ENCODE measurements around the gene NUDT17. TPM values are rescaled to one million over a fixed set of nuclear protein-coding genes. Genes with fewer than 3 reads are reported as not detected.
"Not testable (repeated sequence)": the region's sequence is repeated elsewhere in the genome, so short reads cannot be mapped to it uniquely, and the experiment has no call there.

The NUDT17 gene
- total and polyA plus RNA-seq, 9 donors, result 11.9 to 20.8 (median 13.9) TPM

DNA sequence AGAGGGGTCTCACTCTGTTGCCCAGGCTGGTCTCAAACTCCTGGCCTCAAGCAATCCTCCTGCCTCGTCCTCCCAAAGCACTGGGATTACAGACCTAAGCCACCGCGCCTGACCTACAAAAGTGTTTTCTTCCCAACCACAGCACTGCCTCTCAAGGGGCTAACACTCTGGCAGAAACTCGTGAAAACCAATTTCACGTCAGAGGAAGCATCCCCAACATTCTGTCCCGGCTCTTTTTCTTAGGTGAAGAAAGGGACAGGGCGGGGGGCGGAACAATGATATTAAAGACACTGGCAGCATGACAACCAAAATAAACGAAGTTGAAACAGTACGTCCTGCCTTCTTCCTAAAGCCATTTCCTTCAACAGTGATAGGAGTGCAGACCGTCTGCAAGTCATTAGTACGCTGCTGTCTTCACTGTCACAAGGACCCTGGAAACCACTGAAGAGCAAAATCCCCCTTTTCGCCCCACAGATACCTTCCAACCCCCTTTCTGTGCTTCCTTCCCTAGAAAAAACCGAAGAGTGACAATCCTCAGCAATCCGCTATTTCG is 22.6 kb upstream of the NUDT17 start:
- peaks cover 14% of the 10 kb centered on the region for H3K36me3 ChIP-seq (ENCODE audit: control insufficient read depth, insufficient read depth, low read length)
- H3K4me1 ChIP-seq (ENCODE audit: control insufficient read depth, insufficient read depth, low read length); H3K4me3 ChIP-seq (ENCODE audit: low read length); DNase-seq; H3K27me3 ChIP-seq (ENCODE audit: control insufficient read depth, insufficient read depth, low read length); H3K9me3 ChIP-seq (replicated peaks; ENCODE audit: control insufficient read depth, low read depth, low read length); H3K27ac ChIP-seq (ENCODE audit: low read length): not testable (repeated sequence)
- no CpG with 5 or more reads among the region's 16 CpGs for WGBS (ENCODE audit: insufficient coverage)

DNA sequence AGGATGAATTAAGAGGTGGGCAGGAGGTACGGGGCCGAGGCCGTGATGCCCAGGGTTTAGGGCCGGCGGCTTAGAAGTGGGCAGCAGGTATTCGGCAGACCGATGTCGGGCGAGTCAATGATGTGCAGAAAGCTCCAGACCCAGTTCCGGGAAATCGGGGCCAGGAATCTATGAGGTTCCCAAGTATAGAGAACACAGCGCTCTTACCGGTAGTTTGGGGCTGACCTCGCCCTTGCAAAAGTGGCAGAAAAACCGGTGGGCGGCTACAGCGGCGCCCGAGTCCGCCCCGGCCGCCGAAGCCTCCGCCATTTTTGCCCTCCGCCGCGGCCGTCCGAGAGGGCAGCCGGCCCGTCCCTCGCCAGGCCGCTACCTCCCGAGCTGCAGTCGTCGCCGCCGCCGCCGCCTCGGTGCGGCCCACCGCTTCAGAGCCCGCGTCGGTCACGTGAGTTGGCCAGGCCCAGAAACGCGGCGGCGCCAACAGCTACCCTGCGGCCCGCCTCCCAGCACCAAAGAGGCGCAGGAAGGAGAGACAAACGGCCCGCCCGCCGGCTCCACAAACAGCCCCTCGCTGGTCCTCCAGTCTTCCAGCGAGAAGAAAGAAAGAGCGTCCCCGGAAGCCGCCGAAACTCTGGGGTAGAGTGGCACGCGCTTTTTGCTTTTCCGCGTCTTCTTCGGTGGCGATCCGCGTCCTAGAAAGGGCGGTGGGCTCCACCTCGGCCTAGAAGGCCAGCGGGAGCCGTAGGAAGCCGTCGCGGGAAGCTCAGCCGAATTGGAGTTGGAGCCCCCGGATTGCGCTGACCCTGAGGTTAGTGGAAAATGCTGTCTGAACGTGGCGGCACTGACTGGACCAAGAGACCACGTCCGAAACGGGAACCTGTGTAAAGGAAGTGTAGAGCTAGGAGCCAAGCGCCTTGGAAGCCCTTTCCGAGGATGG is 21.6 kb upstream of the NUDT17 start, which contains the start of the genes POLR3C and RNF115:
Gene POLR3C (plus strand): TSS at position 636 of the 934 bp plus-strand sequence. CDS start 1,577 bp downstream, outside the sequence.
Gene RNF115 (minus strand): TSS at position 531 of the 934 bp plus-strand sequence. CDS start 222 bp downstream, at position 309.
- Histone ChIP-seq H3K4me3 (ENCODE audit: low read length) (peak within 1 kb of the TSS; percentile 94), H3K9me3 (replicated peaks; ENCODE audit: control insufficient read depth, low read depth, low read length) (no peaks in the 10 kb centered on the region)
- under 1% methylated on average over 89 of the region's 89 CpGs for WGBS (ENCODE audit: insufficient coverage)

GRCh38 chr1:145824499-145824842 is 21.0 kb upstream of the NUDT17 start:
- 0% methylated on average over 3 of the region's 7 CpGs for WGBS (ENCODE audit: insufficient coverage)
- DNase-seq, result no peak

More for the DNA sequence above, 21.6 kb upstream of the NUDT17 start, which contains the start of the genes POLR3C and RNF115:
- Histone ChIP-seq H3K36me3 (ENCODE audit: control insufficient read depth, insufficient read depth, low read length) (peaks cover 23% of the 10 kb centered on the region), H3K4me1 (ENCODE audit: control insufficient read depth, insufficient read depth, low read length) (peaks cover 3% of the 10 kb centered on the region), H3K27ac (ENCODE audit: low read length) (peak within 1 kb of the TSS; percentile 96), H3K27me3 (ENCODE audit: control insufficient read depth, insufficient read depth, low read length) (no peaks in the 10 kb centered on the region)
- peak; percentile 97 for DNase-seq

GRCh38 chr1:145826030-145826429 is 19.4 kb upstream of the NUDT17 start:
- no CpG with 5 or more reads among the region's 2 CpGs for WGBS (ENCODE audit: insufficient coverage)
- no peak for DNase-seq
- Histone ChIP-seq H3K36me3 (ENCODE audit: control insufficient read depth, insufficient read depth, low read length) (peaks cover 39% of the 10 kb centered on the region), H3K4me1 (ENCODE audit: control insufficient read depth, insufficient read depth, low read length) (peaks cover 3% of the 10 kb centered on the region), H3K27me3 (ENCODE audit: control insufficient read depth, insufficient read depth, low read length) (no peaks in the 10 kb centered on the region), H3K27ac (ENCODE audit: low read length) (no peak overlapping the region), H3K4me3 (ENCODE audit: low read length) (no peak overlapping the region), H3K9me3 (replicated peaks; ENCODE audit: control insufficient read depth, low read depth, low read length) (no peaks in the 10 kb centered on the region)

More at GRCh38 chr1:145824499-145824842, 21.0 kb upstream of the NUDT17 start:
- no peaks in the 10 kb centered on the region for H3K9me3 ChIP-seq (replicated peaks; ENCODE audit: control insufficient read depth, low read depth, low read length)
- H3K4me1 ChIP-seq (ENCODE audit: control insufficient read depth, insufficient read depth, low read length), result peaks cover 3% of the 10 kb centered on the region
- H3K27me3 ChIP-seq (ENCODE audit: control insufficient read depth, insufficient read depth, low read length), result no peaks in the 10 kb centered on the region
- H3K4me3 ChIP-seq (ENCODE audit: low read length), result peak overlapping the region; percentile 94
- peaks cover 30% of the 10 kb centered on the region for H3K36me3 ChIP-seq (ENCODE audit: control insufficient read depth, insufficient read depth, low read length)
- peak overlapping the region; percentile 96 for H3K27ac ChIP-seq (ENCODE audit: low read length)

- Histone ChIP-seq H3K36me3 (ENCODE audit: control insufficient read depth, insufficient read depth, low read length) (peaks cover 55% of the 10 kb centered on the region), H3K4me1 (ENCODE audit: control insufficient read depth, insufficient read depth, low read length) (peaks cover 3% of the 10 kb centered on the region), H3K4me3 (ENCODE audit: low read length) (no peak overlapping the region), H3K27ac (ENCODE audit: low read length) (no peak overlapping the region), H3K9me3 (replicated peaks; ENCODE audit: control insufficient read depth, low read depth, low read length) (no peaks in the 10 kb centered on the region), H3K27me3 (ENCODE audit: control insufficient read depth, insufficient read depth, low read length) (no peaks in the 10 kb centered on the region)
- no peak for DNase-seq
Measured at GRCh38 chr1:145827966-145828365, 17.5 kb upstream of the NUDT17 start.

DNA sequence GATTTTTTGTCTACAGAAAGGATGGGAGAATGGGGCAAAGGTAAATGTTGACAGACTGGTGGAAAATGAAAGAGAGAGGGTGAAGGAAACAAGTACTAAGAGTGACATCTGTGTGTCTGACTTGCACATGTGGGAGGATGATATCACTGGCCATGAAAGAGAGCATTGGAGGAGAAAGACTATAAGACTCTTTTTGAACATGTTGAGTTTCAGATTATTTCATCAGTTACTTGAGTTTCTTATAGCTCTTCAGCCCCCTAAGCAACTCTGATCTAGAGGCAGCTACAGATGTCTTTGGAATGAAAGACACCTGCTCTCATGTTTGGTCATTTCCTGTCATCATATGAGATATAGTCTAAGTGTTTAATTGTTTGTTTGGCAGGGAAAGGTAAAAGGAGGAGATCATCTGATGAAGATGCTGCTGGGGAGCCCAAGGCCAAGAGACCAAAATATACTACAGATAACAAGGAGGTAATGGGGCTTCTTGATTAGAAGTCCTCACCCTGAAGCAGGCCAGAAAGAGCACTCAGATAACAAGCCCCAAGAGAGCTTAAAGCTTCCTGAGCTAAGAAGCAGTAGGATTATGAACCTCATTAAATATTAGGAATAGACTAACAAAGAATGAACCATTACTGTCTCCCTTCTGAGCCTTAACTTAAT is 16.9 kb upstream of the NUDT17 start:
- no peaks in the 10 kb centered on the region for H3K9me3 ChIP-seq (replicated peaks; ENCODE audit: control insufficient read depth, low read depth, low read length)
- H3K4me1 ChIP-seq (ENCODE audit: control insufficient read depth, insufficient read depth, low read length), result peaks cover 3% of the 10 kb centered on the region
- H3K27ac ChIP-seq (ENCODE audit: low read length), result no peak overlapping the region
- peaks cover 60% of the 10 kb centered on the region for H3K36me3 ChIP-seq (ENCODE audit: control insufficient read depth, insufficient read depth, low read length)
- DNase-seq, result no peak
- H3K4me3 ChIP-seq (ENCODE audit: low read length), result no peak overlapping the region
- H3K27me3 ChIP-seq (ENCODE audit: control insufficient read depth, insufficient read depth, low read length), result no peaks in the 10 kb centered on the region

DNA sequence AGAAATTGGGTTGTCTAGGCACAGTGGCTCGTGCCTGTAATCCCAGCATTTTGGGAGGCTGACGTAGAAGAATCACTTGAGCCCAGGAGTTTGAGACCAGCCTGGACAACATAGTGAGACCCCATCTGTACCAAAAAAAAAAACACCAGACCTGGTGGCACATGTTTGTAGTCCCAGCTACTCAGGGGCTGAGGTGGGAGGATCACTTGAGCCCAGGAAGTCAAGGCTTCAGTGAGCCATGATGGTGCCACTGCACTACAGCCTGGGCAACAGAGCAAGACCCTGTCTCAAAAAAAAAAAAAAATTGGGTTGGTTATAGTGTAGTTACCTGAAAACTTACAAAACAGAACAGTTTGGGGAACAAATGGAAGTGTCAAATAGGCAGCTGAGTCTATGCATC is 14.6 kb upstream of the NUDT17 start:
- not testable (repeated sequence) for H3K9me3 ChIP-seq (replicated peaks; ENCODE audit: control insufficient read depth, low read depth, low read length); DNase-seq; H3K4me3 ChIP-seq (ENCODE audit: low read length); H3K27ac ChIP-seq (ENCODE audit: low read length); H3K4me1 ChIP-seq (ENCODE audit: control insufficient read depth, insufficient read depth, low read length); H3K27me3 ChIP-seq (ENCODE audit: control insufficient read depth, insufficient read depth, low read length)
- WGBS (ENCODE audit: insufficient coverage), result 100% methylated on average over 2 of the region's 2 CpGs
- H3K36me3 ChIP-seq (ENCODE audit: control insufficient read depth, insufficient read depth, low read length), result peaks cover 75% of the 10 kb centered on the region

DNA sequence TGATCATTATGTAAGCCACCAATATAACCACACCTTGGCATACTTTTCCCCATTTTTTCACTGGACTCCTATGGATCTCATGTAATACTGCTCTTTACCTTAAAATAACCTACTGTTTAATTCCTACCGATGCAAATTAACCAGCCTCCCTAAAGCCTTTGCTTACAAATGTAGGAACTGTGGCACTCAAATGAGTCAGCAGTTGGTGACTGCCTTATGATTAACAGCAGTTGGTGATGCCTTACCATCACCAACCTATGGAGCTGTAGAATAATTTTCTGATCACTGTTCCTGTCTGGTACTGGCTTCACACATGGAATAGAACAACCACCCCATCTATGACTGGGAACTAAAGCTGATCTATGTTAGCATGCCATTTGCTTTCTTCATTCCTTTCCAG is 7.8 kb upstream of the NUDT17 start:
- peaks cover 78% of the 10 kb centered on the region for H3K36me3 ChIP-seq (ENCODE audit: control insufficient read depth, insufficient read depth, low read length)
- H3K27me3 ChIP-seq (ENCODE audit: control insufficient read depth, insufficient read depth, low read length), result no peaks in the 10 kb centered on the region

DNA sequence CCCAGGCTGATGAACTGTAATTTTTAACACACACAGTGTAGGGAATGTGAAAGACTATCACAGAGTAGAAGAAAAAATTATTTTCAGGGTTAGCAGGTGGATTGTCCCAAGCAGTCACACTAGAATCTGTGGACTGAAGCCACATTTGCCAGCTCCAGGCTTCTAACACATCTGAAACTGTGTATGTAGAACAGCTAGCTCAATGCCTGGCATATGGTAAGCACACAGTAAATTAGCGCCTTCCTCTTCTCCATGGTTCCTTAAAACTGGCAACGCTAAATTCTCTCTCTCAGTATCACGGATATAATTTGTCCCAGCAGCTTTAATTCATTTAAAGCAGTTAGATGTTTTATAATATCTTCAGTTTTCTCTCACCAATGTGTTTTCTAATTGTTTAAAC is 2.4 kb upstream of the NUDT17 start:
- H3K9me3 ChIP-seq (replicated peaks; ENCODE audit: control insufficient read depth, low read depth, low read length), result no peaks in the 10 kb centered on the region
- H3K27ac ChIP-seq (ENCODE audit: low read length), result no peak overlapping the region
- DNase-seq, result no peak
- H3K36me3 ChIP-seq (ENCODE audit: control insufficient read depth, insufficient read depth, low read length), result peaks cover 41% of the 10 kb centered on the region
- no peak overlapping the region for H3K4me3 ChIP-seq (ENCODE audit: low read length)
- no CpG with 5 or more reads among the region's 3 CpGs for whole genome bisulfite sequencing (ENCODE audit: insufficient coverage)
- no peaks in the 10 kb centered on the region for H3K27me3 ChIP-seq (ENCODE audit: control insufficient read depth, insufficient read depth, low read length)
- H3K4me1 ChIP-seq (ENCODE audit: control insufficient read depth, insufficient read depth, low read length), result peaks cover 10% of the 10 kb centered on the region

More for the DNA sequence above, 7.8 kb upstream of the NUDT17 start:
- no peak overlapping the region for H3K27ac ChIP-seq (ENCODE audit: low read length)
- no peak for DNase-seq
- H3K4me1 ChIP-seq (ENCODE audit: control insufficient read depth, insufficient read depth, low read length), result no peaks in the 10 kb centered on the region
- H3K9me3 ChIP-seq (replicated peaks; ENCODE audit: control insufficient read depth, low read depth, low read length), result no peaks in the 10 kb centered on the region
- WGBS (ENCODE audit: insufficient coverage), result no CpG with 5 or more reads among the region's 1 CpG
- H3K4me3 ChIP-seq (ENCODE audit: low read length), result no peak overlapping the region

- Histone ChIP-seq H3K27ac (ENCODE audit: low read length) (no peak overlapping the region), H3K36me3 (ENCODE audit: control insufficient read depth, insufficient read depth, low read length) (peaks cover 42% of the 10 kb centered on the region), H3K4me3 (ENCODE audit: low read length) (peak overlapping the region; percentile 62), H3K9me3 (replicated peaks; ENCODE audit: control insufficient read depth, low read depth, low read length) (no peaks in the 10 kb centered on the region), H3K27me3 (ENCODE audit: control insufficient read depth, insufficient read depth, low read length) (no peaks in the 10 kb centered on the region), H3K4me1 (ENCODE audit: control insufficient read depth, insufficient read depth, low read length) (peaks cover 10% of the 10 kb centered on the region)
- 12% methylated on average over 3 of the region's 4 CpGs for WGBS (ENCODE audit: insufficient coverage)
- DNase-seq, result peak; percentile 46
Measured at GRCh38 chr1:145845144-145845513, 301 bp upstream of the NUDT17 start.

Data from muscle of leg (tissue), 11 donors.